Hepatocyte (in vitro differentiated cells): ENCODE results near the gene IER5.

Source experiments
- EZH2 ChIP-seq: fragments of 200-600 bp; sonication (generic); IDR thresholded peaks from 2 replicates; pipeline ENCODE4 v1.6.1; 2016; ENCODE audit warnings: antibody characterized with exemption, mild to moderate bottlenecking, borderline replicate concordance
- TF ChIP-seq, protein P1 (sequence below): fragments of 200-600 bp; sonication (generic); IDR thresholded peaks from 2 replicates; pipeline ENCODE4 v1.5.1; 2016; ENCODE audit warnings: antibody characterized with exemption, mild to moderate bottlenecking; ENCODE audit not compliant: poor library complexity

DNA sequence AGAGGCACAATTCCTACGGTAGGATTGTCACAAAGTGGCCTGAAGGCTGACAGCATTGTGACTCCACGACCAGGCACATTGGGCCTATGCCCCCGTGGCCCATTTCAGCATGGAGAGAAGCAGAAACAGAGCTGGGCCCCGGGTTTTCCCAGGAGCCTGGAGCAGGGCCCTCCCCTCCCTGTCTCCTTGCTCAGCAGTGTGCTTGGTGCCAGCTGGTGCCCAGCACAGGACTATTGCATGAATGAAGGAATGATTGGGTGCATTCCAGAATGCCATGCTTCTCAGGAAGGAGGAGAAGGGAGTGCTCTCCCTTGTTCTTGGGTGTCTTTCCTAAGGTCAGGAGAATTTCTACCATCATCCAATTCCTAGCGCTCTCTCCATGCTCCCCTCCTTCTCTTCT is 33.7 kb downstream of the IER5 start:
- TF ChIP-seq, protein P1, sequence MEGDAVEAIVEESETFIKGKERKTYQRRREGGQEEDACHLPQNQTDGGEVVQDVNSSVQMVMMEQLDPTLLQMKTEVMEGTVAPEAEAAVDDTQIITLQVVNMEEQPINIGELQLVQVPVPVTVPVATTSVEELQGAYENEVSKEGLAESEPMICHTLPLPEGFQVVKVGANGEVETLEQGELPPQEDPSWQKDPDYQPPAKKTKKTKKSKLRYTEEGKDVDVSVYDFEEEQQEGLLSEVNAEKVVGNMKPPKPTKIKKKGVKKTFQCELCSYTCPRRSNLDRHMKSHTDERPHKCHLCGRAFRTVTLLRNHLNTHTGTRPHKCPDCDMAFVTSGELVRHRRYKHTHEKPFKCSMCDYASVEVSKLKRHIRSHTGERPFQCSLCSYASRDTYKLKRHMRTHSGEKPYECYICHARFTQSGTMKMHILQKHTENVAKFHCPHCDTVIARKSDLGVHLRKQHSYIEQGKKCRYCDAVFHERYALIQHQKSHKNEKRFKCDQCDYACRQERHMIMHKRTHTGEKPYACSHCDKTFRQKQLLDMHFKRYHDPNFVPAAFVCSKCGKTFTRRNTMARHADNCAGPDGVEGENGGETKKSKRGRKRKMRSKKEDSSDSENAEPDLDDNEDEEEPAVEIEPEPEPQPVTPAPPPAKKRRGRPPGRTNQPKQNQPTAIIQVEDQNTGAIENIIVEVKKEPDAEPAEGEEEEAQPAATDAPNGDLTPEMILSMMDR, result no peak
- no peak for TF ChIP-seq EZH2
